Activated CD4-positive, alpha-beta T cell treated with anti-CD3 and anti-CD28 coated beads, Interleukin-10, Interleukin-2, amounts not matched to agents 100 ng/mL and 50 ng/mL, durations not matched to agents 16 hours and 8 hours (primary cell): Measurements from ENCODE around the gene NRXN2.
A peak's percentile ranks its signal among the peaks of the same experiment; 100 is the strongest.

Experiments used
- DNase-seq: peaks from one replicate; pipeline ENCODE4 v3.0.0-alpha.2; 2020

The NRXN2 gene

DNA sequence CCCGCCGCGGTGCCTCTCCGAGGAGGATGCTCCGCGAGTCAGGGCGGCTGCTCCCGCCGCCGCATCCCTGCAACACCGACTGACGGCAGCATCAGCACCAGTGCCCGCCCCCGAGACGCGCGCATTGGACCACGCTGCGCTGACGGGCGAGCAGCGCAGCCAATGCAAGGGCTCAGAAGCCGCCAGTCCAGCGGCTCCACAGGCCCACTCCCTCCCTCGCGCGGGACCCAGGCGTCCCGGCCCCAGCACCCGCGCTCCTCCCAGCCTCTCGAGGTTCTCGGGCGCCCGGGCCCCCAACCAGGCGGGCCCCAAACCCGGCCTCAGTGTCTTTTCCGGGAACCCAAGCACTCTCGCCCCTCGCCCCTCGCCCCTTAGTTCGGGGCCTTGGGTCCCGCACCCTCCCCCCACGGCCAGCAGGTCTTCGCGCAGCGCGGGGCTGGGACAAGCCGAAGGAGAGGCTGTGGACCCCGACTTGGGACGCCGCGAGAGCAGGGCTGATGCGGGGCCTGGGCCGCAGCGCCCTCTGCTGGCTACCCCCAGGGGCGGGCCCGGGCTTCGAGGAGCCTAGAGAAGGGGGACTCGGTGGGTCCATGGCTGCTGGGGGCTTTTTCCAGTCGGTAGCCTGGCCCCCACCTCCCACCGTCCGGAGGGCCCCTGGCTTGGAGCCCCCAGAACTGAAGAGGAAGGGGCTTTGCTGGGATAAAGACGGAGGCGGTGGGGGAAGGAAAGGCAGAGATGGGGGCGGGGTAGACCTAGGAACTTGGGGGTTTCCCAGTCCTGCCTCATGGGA is at the start of gene NRXN2:
TSS of gene NRXN2 (minus strand) at position 81 of the 790 bp plus-strand sequence. CDS start 9,498 bp downstream, outside the sequence.
- peak; percentile 91 for DNase-seq

- DNase-seq = no peak
Observed at GRCh38 chr11:64772303-64773018, 49.5 kb upstream of the NRXN2 start.

DNA sequence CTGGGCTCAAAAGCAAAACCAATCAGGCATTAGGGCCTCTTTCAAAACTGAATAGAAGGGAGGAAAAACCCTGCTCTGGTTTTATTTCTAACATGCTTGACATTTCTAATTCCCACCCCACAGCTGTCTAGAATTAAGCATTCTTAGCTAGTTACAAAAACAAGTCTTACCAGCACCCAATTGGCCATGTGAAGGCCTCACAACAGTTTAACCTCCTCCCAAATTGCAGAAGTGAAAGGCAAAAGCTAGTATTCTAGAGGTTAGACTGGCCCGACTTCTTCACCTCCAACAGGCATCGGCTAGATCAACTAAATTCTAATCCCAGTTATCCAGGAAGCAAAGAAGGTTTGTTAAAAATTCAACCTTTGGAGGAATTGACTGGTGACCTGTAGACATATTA is 48.9 kb upstream of the NRXN2 start:
- no peak for DNase-seq

DNA sequence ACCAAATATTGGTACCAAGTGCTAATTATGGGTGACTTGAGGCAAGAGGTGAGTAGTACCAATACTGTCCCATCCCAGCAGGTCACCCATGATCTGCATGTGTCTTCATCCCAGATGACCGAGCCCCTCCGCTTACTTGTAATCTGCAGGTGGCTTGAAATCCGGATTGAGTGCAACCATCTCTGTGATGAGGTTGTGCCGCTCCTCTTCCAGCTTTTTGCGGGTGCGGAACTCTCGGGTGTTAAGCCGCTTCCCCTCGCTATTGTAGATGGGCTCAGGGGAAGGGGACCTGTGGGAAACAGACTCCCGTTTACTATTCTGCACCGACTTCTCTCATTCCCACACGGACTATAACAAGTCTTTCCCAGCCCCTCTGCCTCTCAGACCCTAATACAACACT is 47.1 kb upstream of the NRXN2 start:
- DNase-seq = no peak

- DNase-seq = no peak
Observed at GRCh38 chr11:64769283-64769682, 46.3 kb upstream of the NRXN2 start.

DNA sequence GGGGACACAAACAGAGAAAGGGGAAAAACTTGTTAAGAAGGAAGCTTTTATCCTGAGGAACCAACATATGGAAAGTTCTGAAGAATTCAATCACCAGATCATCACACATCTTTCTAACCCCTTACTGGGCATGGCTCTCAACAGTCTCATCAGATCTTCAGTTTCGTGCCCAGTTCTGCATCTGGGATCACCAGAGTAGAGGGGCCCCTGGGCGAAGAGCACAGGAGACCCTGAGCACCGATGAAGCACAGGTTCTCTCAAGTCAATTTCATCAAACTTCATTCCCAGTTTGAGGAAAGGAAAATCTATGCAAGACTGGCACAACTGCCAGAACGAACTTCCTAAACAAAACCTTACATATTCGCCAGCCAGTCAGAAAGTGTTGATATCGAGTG is 45.3 kb upstream of the NRXN2 start:
- no peak for DNase-seq

DNA sequence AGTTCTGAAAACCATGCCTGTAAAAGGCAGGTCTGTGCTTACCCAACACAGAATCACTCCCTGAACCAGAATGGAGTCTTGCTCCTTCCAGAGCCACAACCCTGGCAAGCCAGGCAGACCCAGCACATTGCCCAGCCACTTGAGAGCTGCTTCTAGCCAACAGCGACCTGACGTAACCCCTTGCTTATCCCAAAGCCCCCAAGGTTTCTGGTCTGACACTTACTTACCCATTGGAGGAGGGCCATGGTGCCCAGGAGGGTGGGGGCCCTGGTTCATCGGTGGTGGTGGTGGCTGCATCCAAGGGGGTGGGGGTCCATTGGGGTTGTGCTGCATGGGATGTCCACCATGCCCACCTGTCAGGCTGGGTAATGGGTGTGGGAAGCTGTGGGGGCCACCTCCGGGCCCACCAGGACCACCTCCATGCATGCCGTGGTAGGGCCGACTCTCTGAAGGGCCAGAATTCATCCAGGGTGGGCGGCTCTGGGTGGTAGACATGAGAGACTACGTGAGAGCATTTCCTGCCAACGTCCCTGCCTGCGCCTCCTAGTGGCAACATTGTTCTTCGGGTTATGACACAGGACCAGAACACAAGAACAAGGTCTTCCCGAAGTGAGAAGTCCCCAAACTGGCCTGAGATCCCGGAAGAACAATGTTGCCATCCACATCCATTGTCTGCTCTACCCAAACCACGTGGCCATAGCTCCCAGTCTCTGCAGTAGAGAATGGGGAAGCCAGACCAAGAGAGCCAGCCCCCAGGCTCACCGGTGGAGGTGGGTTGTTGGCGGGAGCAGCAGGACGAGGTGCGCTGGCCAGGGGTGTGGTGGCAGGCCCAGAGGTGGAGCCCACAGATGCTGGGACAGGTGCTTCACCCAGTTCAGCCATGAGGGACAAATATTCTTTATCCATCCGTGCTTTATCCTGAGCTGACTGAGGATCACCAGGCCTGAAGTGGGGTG is 44.6 kb upstream of the NRXN2 start:
- peak; percentile 82 for DNase-seq

- DNase-seq = no peak
Observed at GRCh38 chr11:64766881-64767280, 43.9 kb upstream of the NRXN2 start.

GRCh38 chr11:64765851-64766665 is 43.1 kb upstream of the NRXN2 start:
- DNase-seq = no peak

- DNase-seq = no peak
Observed at GRCh38 chr11:64765291-64765850, 42.4 kb upstream of the NRXN2 start.

GRCh38 chr11:64764753-64765152 is 41.8 kb upstream of the NRXN2 start:
- DNase-seq = no peak

DNA sequence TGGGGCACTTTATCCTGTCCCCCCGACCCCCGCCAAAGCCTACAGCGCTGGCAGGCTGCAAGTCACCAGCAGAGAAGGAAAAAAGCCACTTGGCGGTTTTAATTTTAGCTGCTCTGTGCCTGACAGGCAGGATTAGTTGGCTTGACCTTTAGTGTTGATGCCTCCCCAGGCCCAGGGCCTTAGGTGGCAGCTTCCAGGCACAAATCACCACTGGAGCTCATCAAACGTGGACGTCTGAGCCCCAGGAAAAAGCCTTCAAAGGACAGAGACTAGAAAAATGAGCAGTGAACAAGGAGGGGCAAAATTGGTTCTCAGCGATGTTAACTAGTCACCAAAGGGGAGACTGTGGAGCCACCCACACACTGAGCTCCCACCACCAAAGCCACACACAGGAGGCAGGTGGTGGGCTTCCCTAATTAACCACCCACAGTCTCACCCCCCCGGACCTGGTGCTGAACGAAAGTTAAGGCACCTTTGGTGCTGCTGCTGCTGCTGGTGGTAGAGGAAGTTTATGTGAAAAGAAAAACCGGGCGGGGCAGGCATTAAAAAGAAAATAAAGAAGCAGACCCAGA is 41.1 kb upstream of the NRXN2 start:
- DNase-seq = peak; percentile 16

GRCh38 chr11:64763526-64764039 is 40.6 kb upstream of the NRXN2 start:
- DNase-seq = no peak

- peak; percentile 29 for DNase-seq
Observed at GRCh38 chr11:64762674-64763525, 39.9 kb upstream of the NRXN2 start.

GRCh38 chr11:64762277-64762673 is 39.3 kb upstream of the NRXN2 start:
- no peak for DNase-seq

GRCh38 chr11:64760759-64761420 is 37.9 kb upstream of the NRXN2 start:
- DNase-seq = no peak

GRCh38 chr11:64759722-64760719 is 37.0 kb upstream of the NRXN2 start, which contains the start of gene PYGM:
Gene PYGM (minus strand): TSS chr11:64759974. CDS start chr11:64759898, 76 bp downstream.
- no peak for DNase-seq

DNA sequence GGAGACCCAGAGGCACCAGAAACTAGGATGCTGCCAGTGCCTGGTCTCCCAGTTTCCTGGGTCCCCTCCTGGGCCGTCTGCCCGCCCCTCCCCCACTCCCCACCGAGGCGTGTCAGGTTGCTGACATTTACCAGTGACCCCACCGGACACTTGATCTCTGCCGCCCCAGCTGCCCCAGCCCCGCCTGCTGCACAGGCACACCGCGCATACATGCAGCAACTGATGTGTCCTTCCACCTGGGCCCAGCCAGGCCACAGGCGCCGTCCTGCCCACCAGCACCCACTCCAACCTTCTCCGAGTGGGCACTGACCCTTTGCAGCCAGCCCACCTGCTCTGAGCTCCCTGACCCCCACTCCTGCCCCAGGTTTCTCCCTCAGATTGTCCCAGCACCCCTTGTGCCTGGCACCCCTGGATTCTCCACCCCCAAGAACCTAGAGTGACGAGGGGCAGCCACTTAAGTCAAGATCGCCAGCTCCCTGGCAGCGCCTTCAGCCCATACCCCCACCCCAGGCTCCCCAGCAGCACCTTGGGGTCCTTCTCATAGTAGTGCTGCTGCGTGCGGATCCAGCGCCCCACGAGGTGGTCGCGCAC is 36.2 kb upstream of the NRXN2 start:
- DNase-seq = no peak
